ENCODE measurements around the gene CNTN5. TPM values are rescaled to one million over a fixed set of nuclear protein-coding genes. Genes with fewer than 3 reads are reported as not detected.

Gene CNTN5
- total and polyA plus RNA-seq, 2 donors (not counting 1 experiment from before 2014, with no cell fraction given): not detected

DNA sequence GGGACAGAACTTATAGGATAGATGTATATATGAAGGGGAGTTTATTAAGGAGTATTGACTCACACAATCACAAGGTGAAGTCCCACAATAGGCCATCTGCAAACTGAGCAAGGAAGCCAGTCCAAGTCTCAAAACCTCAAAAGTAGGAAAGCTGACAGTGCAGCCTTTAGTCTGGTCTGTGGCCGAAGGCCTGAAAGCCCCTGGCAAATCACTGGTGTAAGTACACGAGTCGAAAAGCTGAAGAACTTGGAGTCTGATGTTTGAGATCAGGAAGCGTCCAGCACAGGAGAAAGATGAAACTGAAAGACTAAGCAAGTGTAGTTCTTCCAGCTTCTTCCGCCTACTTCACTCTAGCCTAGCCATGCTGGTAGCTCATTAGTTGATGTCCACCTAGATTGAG, 866.7 kb downstream of the CNTN5 start:
- ChIA-PET CTCF (no interaction called here), POLR2A (no interaction called here)
- H2AFZ ChIP-seq (ENCODE audit: insufficient read depth, low read depth, low read length, poor library complexity, severe bottlenecking): no peak overlapping the region
- no peak overlapping the region for H3K4me3 ChIP-seq (ENCODE audit: control extremely low read depth in 1 of 5, extremely low read depth in 1 of 5, insufficient read depth in 1 of 5, low read depth in 2 of 5, low read length in 4 of 5)
- H3K79me2 ChIP-seq (ENCODE audit: control insufficient read depth, insufficient read depth, low read length): no peaks in the 10 kb centered on the region
- no peak for ATAC-seq (ENCODE audit: low read depth)
- H3K4me1 Mint-ChIP-seq: no peaks in the 10 kb centered on the region
- no peaks in the 10 kb centered on the region for H3K27me3 Mint-ChIP-seq
- no peak overlapping the region for H3K27ac Mint-ChIP-seq
- no peak for TF ChIP-seq EZH2 (IDR thresholded peaks at IDR 0.05; ENCODE audit: borderline replicate concordance, insufficient read depth, low read depth, low read length, poor library complexity, severe bottlenecking)
- TF ChIP-seq, protein P1, sequence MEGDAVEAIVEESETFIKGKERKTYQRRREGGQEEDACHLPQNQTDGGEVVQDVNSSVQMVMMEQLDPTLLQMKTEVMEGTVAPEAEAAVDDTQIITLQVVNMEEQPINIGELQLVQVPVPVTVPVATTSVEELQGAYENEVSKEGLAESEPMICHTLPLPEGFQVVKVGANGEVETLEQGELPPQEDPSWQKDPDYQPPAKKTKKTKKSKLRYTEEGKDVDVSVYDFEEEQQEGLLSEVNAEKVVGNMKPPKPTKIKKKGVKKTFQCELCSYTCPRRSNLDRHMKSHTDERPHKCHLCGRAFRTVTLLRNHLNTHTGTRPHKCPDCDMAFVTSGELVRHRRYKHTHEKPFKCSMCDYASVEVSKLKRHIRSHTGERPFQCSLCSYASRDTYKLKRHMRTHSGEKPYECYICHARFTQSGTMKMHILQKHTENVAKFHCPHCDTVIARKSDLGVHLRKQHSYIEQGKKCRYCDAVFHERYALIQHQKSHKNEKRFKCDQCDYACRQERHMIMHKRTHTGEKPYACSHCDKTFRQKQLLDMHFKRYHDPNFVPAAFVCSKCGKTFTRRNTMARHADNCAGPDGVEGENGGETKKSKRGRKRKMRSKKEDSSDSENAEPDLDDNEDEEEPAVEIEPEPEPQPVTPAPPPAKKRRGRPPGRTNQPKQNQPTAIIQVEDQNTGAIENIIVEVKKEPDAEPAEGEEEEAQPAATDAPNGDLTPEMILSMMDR (IDR thresholded peaks at IDR 0.05): no peak
- no peaks in the 10 kb centered on the region for H3K4me1 ChIP-seq (ENCODE audit: control insufficient read depth in 2 of 2, insufficient read depth in 2 of 2, low read length in 2 of 2)
- DNase-seq: no peak
- no peak overlapping the region for H3K4me2 ChIP-seq (replicated peaks; ENCODE audit: low read depth, low read length, poor library complexity, severe bottlenecking)
- H3K9me3 Mint-ChIP-seq (ENCODE audit: insufficient read depth): peaks cover 4% of the 10 kb centered on the region
- H3K36me3 ChIP-seq (replicated peaks in 1 of 2; ENCODE audit: control extremely low read depth in 1 of 2, control insufficient read depth in 1 of 2, extremely low read depth in 1 of 2, insufficient read depth in 2 of 2, low read length in 1 of 2): no peaks in the 10 kb centered on the region
- intact Hi-C loops (cut with micrococcal nuclease): no loop called here
- H3K4me3 Mint-ChIP-seq: no peak overlapping the region
- no peaks in the 10 kb centered on the region for H3K27me3 ChIP-seq (replicated peaks in 1 of 4; ENCODE audit: control extremely low read depth in 1 of 4, control insufficient read depth in 3 of 4, insufficient read depth in 4 of 4, low read length in 3 of 4)
- peaks cover 0 to 7% (median 0%) of the 10 kb centered on the region in 3 donors for H3K9me3 ChIP-seq (ENCODE audit: control extremely low read depth in 1 of 3, control insufficient read depth in 2 of 3, insufficient read depth in 1 of 3, low read length in 2 of 3)
- no peak overlapping the region for H3K9ac ChIP-seq (ENCODE audit: low read length)
- no peaks in the 10 kb centered on the region for H4K20me1 ChIP-seq (ENCODE audit: control insufficient read depth, insufficient read depth, low read length, poor library complexity, severe bottlenecking)
- WGBS (ENCODE audit: insufficient coverage): 92% methylated on average over 4 of the region's 5 CpGs
- no peak overlapping the region for H3K27ac ChIP-seq (ENCODE audit: low read length in 2 of 2)

DNA sequence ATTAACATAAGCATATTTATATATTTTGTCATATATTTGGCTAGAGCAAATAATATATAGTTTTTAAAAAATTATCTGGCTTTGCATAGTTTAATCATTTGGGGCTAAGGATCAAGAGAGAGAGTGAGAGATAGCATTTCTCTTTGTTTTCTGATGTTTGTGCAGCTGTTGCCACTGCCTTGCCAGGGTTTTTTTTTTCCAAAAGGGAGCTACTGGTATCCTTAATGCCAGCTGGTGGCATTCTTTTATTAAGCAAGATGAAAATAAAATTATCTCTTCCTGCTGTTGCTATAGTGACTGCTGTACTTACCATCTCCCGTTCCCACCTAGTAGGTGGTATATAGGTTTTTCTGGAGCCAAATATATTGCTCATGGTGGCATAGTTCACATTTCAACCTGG, 873.1 kb downstream of the CNTN5 start:
- DNase-seq: no peak
- H3K4me1 ChIP-seq (ENCODE audit: control insufficient read depth in 2 of 2, insufficient read depth in 2 of 2, low read length in 2 of 2): no peaks in the 10 kb centered on the region
- no peaks in the 10 kb centered on the region for H3K79me2 ChIP-seq (ENCODE audit: control insufficient read depth, insufficient read depth, low read length)
- H3K27ac ChIP-seq (ENCODE audit: low read length in 2 of 2): no peak overlapping the region
- no peaks in the 10 kb centered on the region for H3K36me3 ChIP-seq (replicated peaks in 1 of 2; ENCODE audit: control extremely low read depth in 1 of 2, control insufficient read depth in 1 of 2, extremely low read depth in 1 of 2, insufficient read depth in 2 of 2, low read length in 1 of 2)
- CTCF ChIA-PET: no interaction called here
- no peak overlapping the region for H3K9ac ChIP-seq (ENCODE audit: low read length)
- H3K4me2 ChIP-seq (replicated peaks; ENCODE audit: low read depth, low read length, poor library complexity, severe bottlenecking): no peak overlapping the region
- no peak overlapping the region for H3K4me3 Mint-ChIP-seq
- no peak for ATAC-seq (ENCODE audit: low read depth)
- intact Hi-C loops (cut with micrococcal nuclease): no loop called here
- no peaks in the 10 kb centered on the region for H4K20me1 ChIP-seq (ENCODE audit: control insufficient read depth, insufficient read depth, low read length, poor library complexity, severe bottlenecking)
- POLR2A ChIA-PET: no interaction called here
- no peak for TF ChIP-seq EZH2 (IDR thresholded peaks at IDR 0.05; ENCODE audit: borderline replicate concordance, insufficient read depth, low read depth, low read length, poor library complexity, severe bottlenecking)
- TF ChIP-seq, protein P1 (IDR thresholded peaks at IDR 0.05): no peak
- no CpG with 5 or more reads among the region's 1 CpG for WGBS (ENCODE audit: insufficient coverage)
- H3K27me3 Mint-ChIP-seq: no peaks in the 10 kb centered on the region
- peaks cover 3% of the 10 kb centered on the region for H3K9me3 Mint-ChIP-seq (ENCODE audit: insufficient read depth)
- no peaks in the 10 kb centered on the region for H3K4me1 Mint-ChIP-seq
- no peak overlapping the region for H2AFZ ChIP-seq (ENCODE audit: insufficient read depth, low read depth, low read length, poor library complexity, severe bottlenecking)
- H3K27ac Mint-ChIP-seq: no peak overlapping the region
- H3K9me3 ChIP-seq (ENCODE audit: control extremely low read depth in 1 of 3, control insufficient read depth in 2 of 3, insufficient read depth in 1 of 3, low read length in 2 of 3): peaks cover 0 to 13% (median 3%) of the 10 kb centered on the region in 3 donors
- no peak overlapping the region for H3K4me3 ChIP-seq (ENCODE audit: control extremely low read depth in 1 of 5, extremely low read depth in 1 of 5, insufficient read depth in 1 of 5, low read depth in 2 of 5, low read length in 4 of 5)
- H3K27me3 ChIP-seq (replicated peaks in 1 of 4; ENCODE audit: control extremely low read depth in 1 of 4, control insufficient read depth in 3 of 4, insufficient read depth in 4 of 4, low read length in 3 of 4): no peaks in the 10 kb centered on the region

Measured in B cell (primary cell).